ENCODE measurements around the gene SAMD5. TPM values are rescaled to one million over a fixed set of nuclear protein-coding genes. Genes with fewer than 3 reads are reported as not detected.

SAMD5 gene
- total and polyA plus RNA-seq, 2 experiments from 2014 or later, result not detected

- no peak overlapping the region for H3K4me3 ChIP-seq
- in situ Hi-C loops (cut with MboI), result no loop called here
- no peaks in the 10 kb centered on the region for H3K27me3 ChIP-seq (replicated peaks; ENCODE audit: insufficient read depth)
- H4K20me1 ChIP-seq (ENCODE audit: insufficient read depth), result no peaks in the 10 kb centered on the region
- 2% methylated on average over 2 of the region's 2 CpGs for WGBS, 2 experiments (ENCODE audit: low coverage in 1 of 2, low lambda C conversion rate in 2 of 2, missing lambda C conversion rate in 2 of 2)
- H3K9ac ChIP-seq, result no peak overlapping the region
- H3K9me2 ChIP-seq (ENCODE audit: insufficient read depth), result no peaks in the 10 kb centered on the region
- H3K4me1 ChIP-seq (ENCODE audit: insufficient read depth), result no peaks in the 10 kb centered on the region
- H3K79me2 ChIP-seq (ENCODE audit: insufficient read depth), result no peaks in the 10 kb centered on the region
- H2AFZ ChIP-seq, result no peak overlapping the region
- no peak overlapping the region for H3K27ac ChIP-seq
- no peaks in the 10 kb centered on the region for H3F3A ChIP-seq (ENCODE audit: insufficient read depth)
- DNase-seq, result no peak
- TF ChIP-seq EZH2phosphoT487 (IDR thresholded peaks at IDR 0.05; ENCODE audit: insufficient read depth, low read depth) (no peak), EZH2 (IDR thresholded peaks at IDR 0.05; ENCODE audit: insufficient read depth, poor library complexity, severe bottlenecking) (no peak)
- no peaks in the 10 kb centered on the region for H3K36me3 ChIP-seq (ENCODE audit: low read depth)
- no peaks in the 10 kb centered on the region for H3K9me3 ChIP-seq (ENCODE audit: low read depth)
- no peak overlapping the region for H3K4me2 ChIP-seq (ENCODE audit: unreplicated experiment)
Observed at GRCh38 chr6:147603392-147604081, 95.0 kb downstream of the SAMD5 start.

GRCh38 chr6:147604373-147604772 lies 95.9 kb downstream of the SAMD5 start:
- 6 to 11% methylated on average over 4 of the region's 4 CpGs for WGBS, 2 experiments (ENCODE audit: low coverage in 1 of 2, low lambda C conversion rate in 2 of 2, missing lambda C conversion rate in 2 of 2)
- in situ Hi-C loops (cut with MboI), result no loop called here
- Histone ChIP-seq H3K4me2 (ENCODE audit: unreplicated experiment) (no peak overlapping the region), H3K4me1 (ENCODE audit: insufficient read depth) (no peaks in the 10 kb centered on the region), H3K9me3 (ENCODE audit: low read depth) (no peaks in the 10 kb centered on the region), H3K36me3 (ENCODE audit: low read depth) (no peaks in the 10 kb centered on the region), H3K27ac (no peak overlapping the region), H3F3A (ENCODE audit: insufficient read depth) (no peaks in the 10 kb centered on the region), H3K9me2 (ENCODE audit: insufficient read depth) (no peaks in the 10 kb centered on the region), H4K20me1 (ENCODE audit: insufficient read depth) (no peaks in the 10 kb centered on the region), H3K27me3 (replicated peaks; ENCODE audit: insufficient read depth) (no peaks in the 10 kb centered on the region), H3K4me3 (no peak overlapping the region), H3K79me2 (ENCODE audit: insufficient read depth) (no peaks in the 10 kb centered on the region), H2AFZ (no peak overlapping the region), H3K9ac (no peak overlapping the region)
- no peak for TF ChIP-seq EZH2 (IDR thresholded peaks at IDR 0.05; ENCODE audit: insufficient read depth, poor library complexity, severe bottlenecking)
- TF ChIP-seq EZH2phosphoT487 (IDR thresholded peaks at IDR 0.05; ENCODE audit: insufficient read depth, low read depth), result no peak
- DNase-seq, result no peak

GRCh38 chr6:147611992-147612391 lies 103.5 kb downstream of the SAMD5 start:
- 30 to 43% methylated on average over 5 of the region's 5 CpGs for WGBS, 2 experiments (ENCODE audit: low coverage in 1 of 2, low lambda C conversion rate in 2 of 2, missing lambda C conversion rate in 2 of 2)
- Histone ChIP-seq H3K4me1 (ENCODE audit: insufficient read depth) (no peaks in the 10 kb centered on the region), H3K27me3 (replicated peaks; ENCODE audit: insufficient read depth) (no peaks in the 10 kb centered on the region), H3K9me2 (ENCODE audit: insufficient read depth) (no peaks in the 10 kb centered on the region), H3K9me3 (ENCODE audit: low read depth) (no peaks in the 10 kb centered on the region), H4K20me1 (ENCODE audit: insufficient read depth) (no peaks in the 10 kb centered on the region), H3K36me3 (ENCODE audit: low read depth) (no peaks in the 10 kb centered on the region), H3K4me3 (no peak overlapping the region), H3K4me2 (ENCODE audit: unreplicated experiment) (no peak overlapping the region), H3K27ac (no peak overlapping the region), H3K79me2 (ENCODE audit: insufficient read depth) (no peaks in the 10 kb centered on the region), H3F3A (ENCODE audit: insufficient read depth) (no peaks in the 10 kb centered on the region), H3K9ac (no peak overlapping the region), H2AFZ (no peak overlapping the region)
- in situ Hi-C loops (cut with MboI), result no loop called here
- no peak for DNase-seq
- TF ChIP-seq EZH2phosphoT487 (IDR thresholded peaks at IDR 0.05; ENCODE audit: insufficient read depth, low read depth), result no peak

- Histone ChIP-seq H3K27ac (no peak overlapping the region), H3K4me3 (no peak overlapping the region), H4K20me1 (ENCODE audit: insufficient read depth) (no peaks in the 10 kb centered on the region), H3K27me3 (replicated peaks; ENCODE audit: insufficient read depth) (no peaks in the 10 kb centered on the region), H3K4me1 (ENCODE audit: insufficient read depth) (no peaks in the 10 kb centered on the region), H3K9ac (no peak overlapping the region), H2AFZ (no peak overlapping the region), H3F3A (ENCODE audit: insufficient read depth) (no peaks in the 10 kb centered on the region), H3K79me2 (ENCODE audit: insufficient read depth) (no peaks in the 10 kb centered on the region), H3K4me2 (ENCODE audit: unreplicated experiment) (no peak overlapping the region), H3K36me3 (ENCODE audit: low read depth) (no peaks in the 10 kb centered on the region), H3K9me2 (ENCODE audit: insufficient read depth) (no peaks in the 10 kb centered on the region), H3K9me3 (ENCODE audit: low read depth) (no peaks in the 10 kb centered on the region)
- DNase-seq, result no peak
- no peak for TF ChIP-seq EZH2phosphoT487 (IDR thresholded peaks at IDR 0.05; ENCODE audit: insufficient read depth, low read depth)
- no peak for TF ChIP-seq EZH2 (IDR thresholded peaks at IDR 0.05; ENCODE audit: insufficient read depth, poor library complexity, severe bottlenecking)
- in situ Hi-C loops (cut with MboI), result no loop called here
- WGBS, 2 experiments (ENCODE audit: low coverage in 1 of 2, low lambda C conversion rate in 2 of 2, missing lambda C conversion rate in 2 of 2), result 33% methylated on average over 4 of the region's 4 CpGs
Observed at GRCh38 chr6:147614501-147614900, 106.0 kb downstream of the SAMD5 start.
